Fibroblast of lung (primary cell): ENCODE data around the gene NF1.

Source experiments
- CTCF ChIP-seq, 2 donors: IDR thresholded peaks in 1 of 2; conservative IDR thresholded peaks in 1 of 2; 1 replicate in 1 of 2; 2 replicates in 1 of 2; pipeline ENCODE4 v1.5.1; 2011 to 2012; ENCODE audit warnings: low read length in 2 of 2, control low read depth in 1 of 2, inconsistent platforms in 1 of 2, low read depth in 1 of 2, mild to moderate bottlenecking in 1 of 2
- EZH2 ChIP-seq: IDR thresholded peaks from 2 replicates; pipeline ENCODE4 v1.5.1; 2012; ENCODE audit warnings: low read length, control low read depth, mild to moderate bottlenecking; ENCODE audit errors: missing control alignments

DNA sequence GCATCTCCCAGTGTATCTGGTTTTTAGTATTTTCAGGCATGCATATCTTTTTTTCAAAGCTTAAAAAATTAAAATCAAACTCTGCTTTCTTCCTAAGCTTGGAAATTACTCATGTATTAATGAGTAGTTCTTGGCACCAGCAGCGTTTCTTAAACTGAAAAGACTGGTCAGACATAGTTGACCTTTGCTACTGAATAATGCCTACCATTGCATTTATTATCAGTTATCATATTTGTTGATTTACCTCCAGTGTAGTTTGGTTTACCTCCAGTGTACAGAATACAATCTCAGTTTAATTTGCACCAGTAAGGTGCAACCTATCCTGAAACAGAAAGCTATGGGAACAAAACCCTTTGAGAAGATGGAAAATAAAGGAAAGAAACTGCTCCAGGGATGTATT, 261.2 kb downstream of the NF1 start:
- TF ChIP-seq CTCF (conservative IDR thresholded peaks at IDR 0.05 in 1 of 2, IDR thresholded peaks at IDR 0.05 in 1 of 2; ENCODE audit: low read depth in 1 of 2, low read length in 2 of 2) = no peak
- TF ChIP-seq EZH2 = no peak
